ENCODE data around the gene COPZ1.

The COPZ1 gene

DNA sequence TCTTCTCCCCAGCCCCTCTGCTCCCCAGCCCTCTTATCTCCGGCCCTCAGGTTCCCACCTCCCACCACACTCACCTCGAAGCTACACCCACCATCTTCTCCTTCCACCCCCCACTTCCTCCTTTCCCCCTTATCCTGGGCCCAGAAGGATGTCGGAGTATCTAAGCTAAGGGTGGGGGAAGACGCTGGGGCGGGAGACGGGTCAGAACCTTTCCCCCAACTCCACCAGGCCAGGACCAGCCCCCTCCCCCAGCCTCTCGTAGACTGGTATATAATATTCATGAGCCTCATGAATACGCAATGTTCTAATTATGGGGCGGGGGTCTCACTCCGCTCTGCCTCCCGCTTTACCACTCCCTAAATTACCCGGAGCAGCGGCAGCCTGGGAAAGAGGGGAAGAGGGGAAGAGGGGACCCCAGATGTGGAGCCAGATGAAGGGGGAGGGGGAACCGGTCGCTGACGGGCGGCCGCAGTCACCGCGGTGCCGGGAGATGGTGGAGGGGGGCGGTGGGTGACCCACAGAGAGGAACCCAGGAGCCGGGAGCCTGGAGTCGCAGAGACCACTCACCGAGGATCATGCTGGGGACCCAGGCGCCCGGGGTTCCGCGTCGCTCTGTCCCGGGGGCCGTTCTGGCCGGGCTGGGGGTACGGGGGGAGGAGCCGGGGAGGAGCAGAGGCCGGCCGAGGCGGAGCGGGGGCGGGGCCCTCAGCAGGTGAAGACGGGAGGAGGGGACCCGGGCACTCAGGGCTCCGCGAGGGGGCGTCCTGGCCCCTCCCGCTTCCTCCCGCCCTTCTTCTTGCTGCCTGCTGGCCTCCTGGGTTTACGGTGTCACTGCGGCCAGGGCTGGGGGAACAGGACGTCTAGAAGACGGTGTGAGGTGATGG lies 66.0 kb downstream of the COPZ1 start:
- no peak for DNase-seq (ENCODE audit: low read depth)
- no peak overlapping the region for H3K4me3 ChIP-seq (replicated peaks; ENCODE audit: low read depth, low read length)
- TF ChIP-seq, protein P1, sequence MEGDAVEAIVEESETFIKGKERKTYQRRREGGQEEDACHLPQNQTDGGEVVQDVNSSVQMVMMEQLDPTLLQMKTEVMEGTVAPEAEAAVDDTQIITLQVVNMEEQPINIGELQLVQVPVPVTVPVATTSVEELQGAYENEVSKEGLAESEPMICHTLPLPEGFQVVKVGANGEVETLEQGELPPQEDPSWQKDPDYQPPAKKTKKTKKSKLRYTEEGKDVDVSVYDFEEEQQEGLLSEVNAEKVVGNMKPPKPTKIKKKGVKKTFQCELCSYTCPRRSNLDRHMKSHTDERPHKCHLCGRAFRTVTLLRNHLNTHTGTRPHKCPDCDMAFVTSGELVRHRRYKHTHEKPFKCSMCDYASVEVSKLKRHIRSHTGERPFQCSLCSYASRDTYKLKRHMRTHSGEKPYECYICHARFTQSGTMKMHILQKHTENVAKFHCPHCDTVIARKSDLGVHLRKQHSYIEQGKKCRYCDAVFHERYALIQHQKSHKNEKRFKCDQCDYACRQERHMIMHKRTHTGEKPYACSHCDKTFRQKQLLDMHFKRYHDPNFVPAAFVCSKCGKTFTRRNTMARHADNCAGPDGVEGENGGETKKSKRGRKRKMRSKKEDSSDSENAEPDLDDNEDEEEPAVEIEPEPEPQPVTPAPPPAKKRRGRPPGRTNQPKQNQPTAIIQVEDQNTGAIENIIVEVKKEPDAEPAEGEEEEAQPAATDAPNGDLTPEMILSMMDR (IDR thresholded peaks at IDR 0.05; ENCODE audit: low read length, missing control alignments), result no peak

DNA sequence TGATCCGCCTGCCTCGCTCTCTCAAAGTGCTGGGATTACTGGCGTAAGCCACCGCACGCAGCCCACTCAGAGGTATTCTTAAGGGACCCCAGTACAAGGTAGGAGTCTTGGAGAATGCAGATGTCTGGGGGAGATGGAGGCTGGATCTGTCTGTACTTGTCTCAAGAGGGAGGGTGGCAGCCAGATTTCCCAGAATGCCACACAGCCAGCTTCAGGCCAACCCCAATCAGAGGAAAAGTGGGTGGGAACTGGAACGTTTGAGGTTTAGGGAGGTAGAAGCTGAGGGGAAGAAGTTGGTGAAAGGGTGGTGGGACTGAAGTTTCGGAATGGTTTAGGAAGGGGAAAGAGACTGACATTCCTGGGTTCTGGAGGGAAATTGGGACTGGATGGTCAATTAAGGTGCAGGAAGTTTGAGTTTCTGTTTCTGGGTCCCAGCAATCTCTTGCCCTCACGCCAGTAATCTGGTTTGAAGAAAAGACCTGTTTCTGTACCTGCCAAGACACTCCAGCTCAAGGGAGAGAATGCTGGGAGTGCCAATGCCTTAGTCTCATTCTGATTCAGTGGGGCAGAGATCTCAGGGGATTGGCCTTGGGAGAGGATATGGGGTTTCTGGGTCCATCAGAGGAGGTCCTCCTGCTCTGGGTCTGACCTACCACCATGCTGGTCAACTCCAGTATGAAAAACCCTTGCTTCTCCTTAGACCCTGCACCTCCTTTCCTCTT lies 67.7 kb downstream of the COPZ1 start:
- no peak overlapping the region for H3K4me3 ChIP-seq (replicated peaks; ENCODE audit: low read depth, low read length)
- TF ChIP-seq, protein P1 (IDR thresholded peaks at IDR 0.05; ENCODE audit: low read length, missing control alignments), result no peak
- no peak for DNase-seq (ENCODE audit: low read depth)

- H3K4me3 ChIP-seq (replicated peaks; ENCODE audit: low read depth, low read length), result no peak overlapping the region
- no peak for DNase-seq (ENCODE audit: low read depth)
- TF ChIP-seq, protein P1 (IDR thresholded peaks at IDR 0.05; ENCODE audit: low read length, missing control alignments), result no peak
Observed at GRCh38 chr12:54393207-54393609, 68.3 kb downstream of the COPZ1 start.

DNA sequence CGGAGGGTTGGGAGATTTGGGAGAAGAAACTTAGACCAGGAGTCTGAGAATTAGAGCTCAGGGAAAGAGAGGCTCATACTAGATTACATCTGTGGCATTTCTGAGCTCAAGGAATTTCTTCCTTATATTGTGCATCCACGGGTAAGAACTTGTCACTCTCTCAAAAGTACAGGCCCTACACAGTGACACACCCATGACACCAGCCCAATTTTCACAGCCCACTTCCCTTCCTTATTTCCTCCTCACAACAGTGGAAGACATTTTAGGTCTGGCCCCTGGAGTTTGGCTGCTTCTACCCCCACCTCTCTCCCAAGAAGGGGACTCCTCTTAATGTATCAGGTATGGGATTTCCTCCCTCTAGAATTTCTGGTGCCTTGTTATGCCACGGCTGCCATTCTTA lies 68.8 kb downstream of the COPZ1 start:
- H3K4me3 ChIP-seq (replicated peaks; ENCODE audit: low read depth, low read length), result no peak overlapping the region
- no peak for DNase-seq (ENCODE audit: low read depth)
- TF ChIP-seq, protein P1 (IDR thresholded peaks at IDR 0.05; ENCODE audit: low read length, missing control alignments), result no peak

DNA sequence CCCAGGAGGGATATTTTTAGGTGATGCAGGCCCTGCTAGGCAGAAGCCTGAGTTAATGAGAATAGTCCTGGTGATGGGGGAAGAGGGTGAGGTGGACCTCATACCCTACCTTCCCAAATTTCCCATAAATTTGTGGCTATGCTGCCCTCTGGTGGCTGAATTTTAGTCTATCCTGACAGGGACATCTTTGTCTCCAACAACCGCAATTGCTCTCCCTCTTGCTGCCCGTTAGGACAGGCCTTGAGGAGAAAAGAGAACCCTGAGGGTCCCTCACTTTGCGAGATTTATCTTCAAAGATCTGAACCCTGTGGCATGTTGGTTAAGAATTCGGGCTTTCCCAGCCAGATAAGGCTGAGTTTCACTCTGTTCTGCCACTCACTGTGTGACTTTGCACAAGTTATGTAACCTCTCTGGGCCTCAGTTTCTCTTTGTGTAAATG lies 69.4 kb downstream of the COPZ1 start:
- H3K4me3 ChIP-seq (replicated peaks; ENCODE audit: low read depth, low read length), result no peak overlapping the region
- TF ChIP-seq, protein P1 (IDR thresholded peaks at IDR 0.05; ENCODE audit: low read length, missing control alignments), result peak; percentile 67
- DNase-seq (ENCODE audit: low read depth), result peak; percentile 67

GRCh38 chr12:54394986-54395385 lies 70.1 kb downstream of the COPZ1 start:
- DNase-seq (ENCODE audit: low read depth), result no peak
- TF ChIP-seq, protein P1 (IDR thresholded peaks at IDR 0.05; ENCODE audit: low read length, missing control alignments), result no peak
- H3K4me3 ChIP-seq (replicated peaks; ENCODE audit: low read depth, low read length), result no peak overlapping the region
